OCI-LY7 (cell line): Measurements from ENCODE around the gene SYNGR1. TPM values are rescaled to one million over a fixed set of nuclear protein-coding genes. Genes with fewer than 3 reads are reported as not detected.

Source experiments
- BruUV-seq: library from RNA; stranded (reverse); fragments of 400-500 nt; replicated peaks from 2 replicates; lab custom pipeline; 2021; lab: Mats Ljungman, UMichigan
- CTCF ChIA-PET: fragments of 300-600 bp; sonication (Branson Sonifier 250); formaldehyde crosslinking; loops from one replicate; lab custom pipeline; 2022; ENCODE audit warnings: antibody characterized with exemption; ENCODE audit not compliant: unreplicated experiment; lab: Charles Lee
- POLR2A ChIA-PET: fragments of 300-600 bp; sonication (Branson Sonifier 250); formaldehyde crosslinking; loops from one replicate; lab custom pipeline; 2022; ENCODE audit warnings: antibody characterized with exemption; lab: Charles Lee
- DNase-seq: peaks from one replicate; pipeline ENCODE4 v3.0.0-alpha.2; 2015; ENCODE audit warnings: low spot score
- H2AFZ ChIP-seq: fragments of 200-600 bp; sonication (generic), shearing (Covaris generic); 2 replicates; pipeline ENCODE4 v1.6.1; 2014; ENCODE audit warnings: mild to moderate bottlenecking, antibody characterized with exemption, low read length, moderate library complexity
- H3K27ac ChIP-seq: fragments of 200-600 bp; sonication (generic); 2 replicates; pipeline ENCODE4 v1.5.1; 2014; ENCODE audit warnings: mixed run types, low read depth, mild to moderate bottlenecking, moderate library complexity, low read length, inconsistent platforms; ENCODE audit not compliant: poor library complexity, severe bottlenecking
- H3K36me3 ChIP-seq: fragments of 200-600 bp; sonication (generic); 2 replicates; pipeline ENCODE4 v1.6.1; 2014; ENCODE audit warnings: mild to moderate bottlenecking, antibody characterized with exemption, low read length, moderate library complexity, mixed read lengths; ENCODE audit not compliant: insufficient read depth
- H3K4me1 ChIP-seq: fragments of 200-600 bp; sonication (generic); 2 replicates; pipeline ENCODE4 v1.5.1; 2014; ENCODE audit warnings: mild to moderate bottlenecking, low read length; ENCODE audit not compliant: insufficient read depth, poor library complexity, severe bottlenecking
- H3K4me2 ChIP-seq: fragments of 200-600 bp; sonication (generic); 2 replicates; pipeline ENCODE4 v1.6.1; 2014; ENCODE audit warnings: mild to moderate bottlenecking, low read length
- H3K4me3 ChIP-seq: fragments of 200-600 bp; sonication (generic); 2 replicates; pipeline ENCODE4 v1.5.1; 2014; ENCODE audit warnings: mild to moderate bottlenecking, low read depth, low read length; ENCODE audit not compliant: poor library complexity, severe bottlenecking
- H3K79me2 ChIP-seq: fragments of 200-600 bp; sonication (generic); 2 replicates; pipeline ENCODE4 v1.6.1; 2016; ENCODE audit warnings: low read depth, mild to moderate bottlenecking, low read length, moderate library complexity, mixed read lengths; ENCODE audit not compliant: insufficient read depth
- H3K9me2 ChIP-seq: fragments of 200-600 bp; sonication (generic); 2 replicates; pipeline ENCODE4 v1.6.1; 2016; ENCODE audit warnings: mild to moderate bottlenecking, low read length, mixed read lengths; ENCODE audit not compliant: insufficient read depth
- H3K9me3 ChIP-seq: fragments of 200-600 bp; sonication (generic); 2 replicates; pipeline ENCODE4 v1.6.1; 2014; ENCODE audit warnings: mild to moderate bottlenecking, mixed run types, low read length, mixed read lengths
- H4K20me1 ChIP-seq: fragments of 200-600 bp; sonication (generic); 2 replicates; pipeline ENCODE4 v1.6.1; 2014; ENCODE audit warnings: mild to moderate bottlenecking, antibody characterized with exemption, low read length, moderate library complexity, mixed read lengths; ENCODE audit not compliant: insufficient read depth
- EZH2phosphoT487 ChIP-seq: fragments of 200-600 bp; sonication (generic); IDR thresholded peaks from 2 replicates; pipeline ENCODE4 v1.6.1; 2018; ENCODE audit warnings: low read depth, borderline replicate concordance, mild to moderate bottlenecking, mixed run types, antibody characterized with exemption, low read length, moderate library complexity, mixed read lengths
- intact Hi-C: fragments of 100-400 bp; cut with micrococcal nuclease; formaldehyde crosslinking; loops from one replicate; pipeline ENCODE4 v1.10.0; 2022; ENCODE audit not compliant: unreplicated experiment
- total RNA-seq, 2 experiments: library from RNA; depleted of rRNA in 1 of 2; stranded (reverse); fragments of >200 nt in 1 of 2; shearing (Covaris generic) in 1 of 2; gene quantifications; 2 replicates each; pipeline ENCODE4 v1.2.3, GENCODE V29; 2014 to 2022
- TF ChIP-seq, protein P1 (sequence below): fragments of 200-600 bp; sonication (generic); conservative IDR thresholded peaks from 2 replicates; pipeline ENCODE4 v1.5.1; 2014; ENCODE audit warnings: mild to moderate bottlenecking, antibody characterized with exemption, low read length, moderate library complexity, mixed read lengths

SYNGR1 gene
- total RNA-seq, 2 experiments from 2014 or later = 10.2 to 23.3 TPM

DNA sequence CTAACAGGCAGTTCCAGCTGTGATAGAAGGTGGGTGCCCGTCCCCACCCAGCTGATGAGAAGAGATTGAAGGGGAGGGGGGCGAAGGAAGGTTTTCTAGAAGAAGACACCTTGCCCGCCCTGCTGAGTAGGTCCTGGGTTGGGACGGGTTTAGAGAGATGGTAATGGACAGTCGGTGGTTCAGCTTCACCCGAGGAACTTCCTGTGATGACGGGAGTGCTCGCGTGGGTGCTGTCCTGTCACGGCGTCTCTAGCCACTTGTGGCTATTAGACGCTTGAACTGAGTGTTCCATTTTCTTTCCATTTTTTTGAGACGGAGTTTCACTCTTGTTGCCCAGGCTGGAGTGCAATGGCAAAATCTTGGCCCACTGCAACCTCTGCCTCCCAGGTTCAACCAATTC is 79.4 kb downstream of the SYNGR1 start:
- no peaks in the 10 kb centered on the region for H4K20me1 ChIP-seq
- BruUV-seq = no TSS peak
- no peak overlapping the region for H3K27ac ChIP-seq
- intact Hi-C loops = no loop called here
- ChIA-PET POLR2A (no interaction called here), CTCF (no interaction called here)
- no peak overlapping the region for H3K4me2 ChIP-seq
- H2AFZ ChIP-seq = no peak overlapping the region
- H3K36me3 ChIP-seq = peaks cover 70% of the 10 kb centered on the region
- no peak for DNase-seq
- H3K4me3 ChIP-seq = no peak overlapping the region
- H3K4me1 ChIP-seq = no peaks in the 10 kb centered on the region
- H3K9me2 ChIP-seq = no peaks in the 10 kb centered on the region
- TF ChIP-seq EZH2phosphoT487 = no peak
- TF ChIP-seq, protein P1, sequence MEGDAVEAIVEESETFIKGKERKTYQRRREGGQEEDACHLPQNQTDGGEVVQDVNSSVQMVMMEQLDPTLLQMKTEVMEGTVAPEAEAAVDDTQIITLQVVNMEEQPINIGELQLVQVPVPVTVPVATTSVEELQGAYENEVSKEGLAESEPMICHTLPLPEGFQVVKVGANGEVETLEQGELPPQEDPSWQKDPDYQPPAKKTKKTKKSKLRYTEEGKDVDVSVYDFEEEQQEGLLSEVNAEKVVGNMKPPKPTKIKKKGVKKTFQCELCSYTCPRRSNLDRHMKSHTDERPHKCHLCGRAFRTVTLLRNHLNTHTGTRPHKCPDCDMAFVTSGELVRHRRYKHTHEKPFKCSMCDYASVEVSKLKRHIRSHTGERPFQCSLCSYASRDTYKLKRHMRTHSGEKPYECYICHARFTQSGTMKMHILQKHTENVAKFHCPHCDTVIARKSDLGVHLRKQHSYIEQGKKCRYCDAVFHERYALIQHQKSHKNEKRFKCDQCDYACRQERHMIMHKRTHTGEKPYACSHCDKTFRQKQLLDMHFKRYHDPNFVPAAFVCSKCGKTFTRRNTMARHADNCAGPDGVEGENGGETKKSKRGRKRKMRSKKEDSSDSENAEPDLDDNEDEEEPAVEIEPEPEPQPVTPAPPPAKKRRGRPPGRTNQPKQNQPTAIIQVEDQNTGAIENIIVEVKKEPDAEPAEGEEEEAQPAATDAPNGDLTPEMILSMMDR = no peak
- H3K9me3 ChIP-seq = no peaks in the 10 kb centered on the region
- H3K79me2 ChIP-seq = no peaks in the 10 kb centered on the region

GRCh38 chr22:39429916-39430575 is 80.3 kb downstream of the SYNGR1 start:
- intact Hi-C loops = no loop called here
- TF ChIP-seq, protein P1 = no peak
- no peak for TF ChIP-seq EZH2phosphoT487
- CTCF ChIA-PET = no interaction called here
- Histone ChIP-seq H3K9me3 (no peaks in the 10 kb centered on the region), H4K20me1 (no peaks in the 10 kb centered on the region), H3K9me2 (no peaks in the 10 kb centered on the region), H2AFZ (no peak overlapping the region), H3K4me1 (no peaks in the 10 kb centered on the region), H3K36me3 (peaks cover 62% of the 10 kb centered on the region), H3K79me2 (no peaks in the 10 kb centered on the region), H3K4me3 (no peak overlapping the region), H3K27ac (no peak overlapping the region), H3K4me2 (no peak overlapping the region)
- POLR2A ChIA-PET = no interaction called here
- no peak for DNase-seq
- BruUV-seq = no TSS peak

DNA sequence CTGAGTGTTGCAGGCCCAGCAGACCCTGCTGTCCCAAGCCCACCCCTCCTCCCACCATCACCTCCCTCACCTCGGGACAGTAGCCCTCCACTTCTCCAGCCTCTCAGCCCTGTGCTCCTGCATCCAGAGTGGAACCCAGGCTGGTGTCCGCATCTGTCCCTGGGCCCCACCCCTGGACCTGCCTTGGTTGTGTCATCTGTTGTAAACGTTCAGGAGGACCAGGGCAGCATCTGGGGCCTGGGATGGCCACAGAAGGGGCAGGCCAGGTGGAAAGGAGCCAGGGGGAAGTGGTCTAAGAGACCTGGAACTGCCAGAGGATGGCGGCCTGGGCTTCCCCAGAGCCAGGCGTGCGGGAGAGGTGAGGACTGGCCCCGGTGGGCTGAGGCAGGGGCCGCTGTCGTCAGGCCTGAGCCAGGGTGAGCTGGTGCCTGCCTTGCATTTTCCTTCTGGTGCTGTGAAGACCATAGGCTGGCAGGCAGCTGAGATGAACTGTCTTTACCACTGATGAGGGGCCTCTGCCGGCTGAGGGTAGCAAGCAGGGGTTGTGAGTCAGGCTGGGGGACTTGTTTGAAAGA is 80.9 kb downstream of the SYNGR1 start:
- ChIA-PET POLR2A (no interaction called here), CTCF (no interaction called here)
- TF ChIP-seq, protein P1 = no peak
- no peak for TF ChIP-seq EZH2phosphoT487

More for the DNA sequence above, 80.9 kb downstream of the SYNGR1 start:
- Histone ChIP-seq H3K79me2 (no peaks in the 10 kb centered on the region), H2AFZ (no peak overlapping the region), H3K27ac (no peak overlapping the region), H3K9me2 (no peaks in the 10 kb centered on the region), H4K20me1 (no peaks in the 10 kb centered on the region), H3K4me3 (no peak overlapping the region), H3K4me2 (no peak overlapping the region), H3K36me3 (peaks cover 62% of the 10 kb centered on the region), H3K4me1 (no peaks in the 10 kb centered on the region), H3K9me3 (no peaks in the 10 kb centered on the region)
- no TSS peak for BruUV-seq
- no peak for DNase-seq
- intact Hi-C loops = no loop called here
